ENCODE data around the gene DDX23. TPM values are rescaled to one million over a fixed set of nuclear protein-coding genes. Genes with fewer than 3 reads are reported as not detected.
A peak's percentile ranks its signal among the peaks of the same experiment; 100 is the strongest.

The DDX23 gene
- total RNA-seq, 2 donors from 2014 or later, result 98.5 to 108 TPM

DNA sequence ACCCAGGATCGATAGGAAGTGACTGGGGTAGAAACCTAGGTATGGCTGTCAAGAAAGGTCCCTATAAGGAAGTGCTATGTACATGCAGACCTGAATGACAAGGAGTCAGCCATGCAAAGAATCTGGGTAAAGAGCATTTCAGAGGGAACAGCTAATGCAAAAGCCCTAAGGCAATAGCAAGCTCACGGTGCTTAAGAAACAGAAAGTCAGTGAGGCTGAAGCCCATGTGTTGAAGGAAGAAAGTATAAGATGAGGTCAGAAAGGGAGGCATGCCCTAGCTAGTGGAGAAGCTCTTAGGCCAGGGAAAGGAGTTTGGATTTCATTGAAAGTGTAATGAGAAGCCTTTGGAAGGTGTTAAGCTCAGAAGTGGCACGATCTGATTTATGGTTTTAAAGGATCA, 57.1 kb downstream of the DDX23 start:
- H3K9me3 Mint-ChIP-seq, result no peaks in the 10 kb centered on the region

DNA sequence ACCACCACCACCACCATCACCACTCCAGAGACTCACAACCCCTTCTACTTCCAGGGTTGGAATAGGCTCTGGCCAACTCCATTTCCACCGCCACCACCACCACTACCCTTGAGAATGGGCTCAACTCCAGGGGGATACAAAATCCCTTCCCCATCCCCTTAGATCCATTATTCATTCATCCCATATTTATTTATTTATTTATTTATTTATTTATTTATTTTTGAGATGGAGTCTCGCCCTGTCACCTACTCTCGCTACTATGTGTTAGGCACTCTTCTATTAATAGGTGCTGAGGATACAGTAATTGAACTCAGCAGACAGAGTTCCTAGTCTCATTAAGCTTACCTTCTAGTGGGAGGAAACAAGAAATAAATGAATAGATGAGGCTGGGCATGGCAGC, 58.3 kb downstream of the DDX23 start:
- no peaks in the 10 kb centered on the region for H3K4me1 ChIP-seq (ENCODE audit: control insufficient read depth, insufficient read depth, low read length)
- H3K27me3 ChIP-seq (ENCODE audit: control insufficient read depth, insufficient read depth, low read length, poor library complexity, severe bottlenecking), result no peaks in the 10 kb centered on the region
- Mint-ChIP-seq H3K27ac (no peak overlapping the region), H3K27me3 (ENCODE audit: insufficient read depth) (peaks cover 4% of the 10 kb centered on the region), H3K4me3 (no peak overlapping the region), H3K9me3 (no peaks in the 10 kb centered on the region), H3K36me3 (ENCODE audit: low read depth) (no peaks in the 10 kb centered on the region), H3K4me1 (peaks cover 15% of the 10 kb centered on the region)
- H3K27ac ChIP-seq (ENCODE audit: low read depth, low read length), result no peak overlapping the region
- WGBS, 2 experiments (ENCODE audit: insufficient coverage in 1 of 2, insufficient read length in 1 of 2), result 89 to 100% methylated on average over 2 to 3 of the region's 3 CpGs
- H3K9me3 ChIP-seq (ENCODE audit: control insufficient read depth, low read length), result no peaks in the 10 kb centered on the region
- no peak for TF ChIP-seq CTCF (conservative IDR thresholded peaks at IDR 0.05)
- no peak for DNase-seq
- no peaks in the 10 kb centered on the region for H3K36me3 ChIP-seq (ENCODE audit: control insufficient read depth, insufficient read depth, low read length)
- no peak overlapping the region for H3K9ac ChIP-seq (ENCODE audit: extremely low read depth, low read length, poor library complexity, severe bottlenecking)
- H3K4me3 ChIP-seq (ENCODE audit: low read length), result no peak overlapping the region

More for the DNA sequence above, 57.1 kb downstream of the DDX23 start:
- Mint-ChIP-seq H3K36me3 (ENCODE audit: low read depth) (no peaks in the 10 kb centered on the region), H3K4me1 (peaks cover 13% of the 10 kb centered on the region), H3K4me3 (no peak overlapping the region), H3K27me3 (ENCODE audit: insufficient read depth) (peaks cover 4% of the 10 kb centered on the region), H3K27ac (no peak overlapping the region)
- Histone ChIP-seq H3K9me3 (ENCODE audit: control insufficient read depth, low read length) (no peaks in the 10 kb centered on the region), H3K27me3 (ENCODE audit: control insufficient read depth, insufficient read depth, low read length, poor library complexity, severe bottlenecking) (no peaks in the 10 kb centered on the region), H3K9ac (ENCODE audit: extremely low read depth, low read length, poor library complexity, severe bottlenecking) (no peak overlapping the region), H3K4me1 (ENCODE audit: control insufficient read depth, insufficient read depth, low read length) (no peaks in the 10 kb centered on the region), H3K4me3 (ENCODE audit: low read length) (no peak overlapping the region), H3K27ac (ENCODE audit: low read depth, low read length) (no peak overlapping the region), H3K36me3 (ENCODE audit: control insufficient read depth, insufficient read depth, low read length) (no peaks in the 10 kb centered on the region)
- DNase-seq, result no peak
- no peak for TF ChIP-seq CTCF (conservative IDR thresholded peaks at IDR 0.05)
- WGBS, 2 experiments (ENCODE audit: insufficient coverage in 1 of 2, insufficient read length in 1 of 2), result 74 to 93% methylated on average over 3 of the region's 3 CpGs

- H3K36me3 ChIP-seq (ENCODE audit: control insufficient read depth, insufficient read depth, low read length), result no peaks in the 10 kb centered on the region
- H3K9me3 ChIP-seq (ENCODE audit: control insufficient read depth, low read length), result no peaks in the 10 kb centered on the region
- peak overlapping the region; percentile 80 for H3K4me3 ChIP-seq (ENCODE audit: low read length)
- Mint-ChIP-seq H3K27me3 (ENCODE audit: insufficient read depth) (peaks cover 17% of the 10 kb centered on the region), H3K4me3 (peak overlapping the region; percentile 83), H3K4me1 (peaks cover 19% of the 10 kb centered on the region), H3K36me3 (ENCODE audit: low read depth) (no peaks in the 10 kb centered on the region), H3K9me3 (no peaks in the 10 kb centered on the region), H3K27ac (peak overlapping the region; percentile 92)
- WGBS, 2 experiments (ENCODE audit: insufficient coverage in 1 of 2, insufficient read length in 1 of 2), result 17 to 18% methylated on average over 4 of the region's 4 CpGs
- no peak for DNase-seq
- H3K9ac ChIP-seq (ENCODE audit: extremely low read depth, low read length, poor library complexity, severe bottlenecking), result peak overlapping the region; percentile 55
- no peak for TF ChIP-seq CTCF (conservative IDR thresholded peaks at IDR 0.05)
- H3K4me1 ChIP-seq (ENCODE audit: control insufficient read depth, insufficient read depth, low read length), result no peaks in the 10 kb centered on the region
- H3K27me3 ChIP-seq (ENCODE audit: control insufficient read depth, insufficient read depth, low read length, poor library complexity, severe bottlenecking), result no peaks in the 10 kb centered on the region
- no peak overlapping the region for H3K27ac ChIP-seq (ENCODE audit: low read depth, low read length)
Observed at GRCh38 chr12:48789858-48790326, 62.1 kb downstream of the DDX23 start.

Data from endodermal cell (in vitro differentiated cells).